NCI-H510A treated with DMSO at 0.1 percent for 48 hours (cell line): Measurements from ENCODE around the gene RILP.
A peak's percentile ranks its signal among the peaks of the same experiment; 100 is the strongest.

ENCODE experiments used
- DNase-seq: peaks from one replicate; lab custom pipeline; 2025; lab: John Stamatoyannopoulos, UW

RILP gene

GRCh38 chr17:1627982-1628855, 21.4 kb downstream of the RILP start, which contains the start of gene SLC43A2:
SLC43A2 (minus strand) TSS chr17:1628834; CDS start chr17:1627874, 960 bp downstream.
- peak; percentile 54 for DNase-seq

GRCh38 chr17:1627182-1627981, 22.3 kb downstream of the RILP start:
- DNase-seq = no peak

- no peak for DNase-seq
Observed at GRCh38 chr17:1626333-1626732, 23.3 kb downstream of the RILP start.

- no peak for DNase-seq
Observed at GRCh38 chr17:1625581-1625980, 24.1 kb downstream of the RILP start.

GRCh38 chr17:1625053-1625452, 24.6 kb downstream of the RILP start:
- DNase-seq = no peak

- no peak for DNase-seq
Observed at GRCh38 chr17:1624650-1625049, 25.0 kb downstream of the RILP start.

GRCh38 chr17:1623057-1623630, 26.5 kb downstream of the RILP start:
- no peak for DNase-seq

GRCh38 chr17:1621273-1621954, 28.3 kb downstream of the RILP start:
- DNase-seq = no peak

- no peak for DNase-seq
Observed at GRCh38 chr17:1620486-1620885, 29.2 kb downstream of the RILP start.

- DNase-seq = no peak
Observed at GRCh38 chr17:1617620-1618174, 32.0 kb downstream of the RILP start.

- DNase-seq = no peak
Observed at GRCh38 chr17:1616101-1616500, 33.6 kb downstream of the RILP start.

GRCh38 chr17:1612400-1612799, 37.3 kb downstream of the RILP start:
- DNase-seq = no peak

- DNase-seq = no peak
Observed at GRCh38 chr17:1611715-1612114, 38.0 kb downstream of the RILP start.

- DNase-seq = no peak
Observed at GRCh38 chr17:1608676-1609075, 41.0 kb downstream of the RILP start.

GRCh38 chr17:1607971-1608320, 41.7 kb downstream of the RILP start:
- DNase-seq = no peak

GRCh38 chr17:1606352-1606985, 43.2 kb downstream of the RILP start:
- DNase-seq = no peak

GRCh38 chr17:1605681-1606351, 43.9 kb downstream of the RILP start:
- DNase-seq = no peak

- DNase-seq = no peak
Observed at GRCh38 chr17:1604831-1605528, 44.7 kb downstream of the RILP start.

GRCh38 chr17:1601571-1601970, 48.1 kb downstream of the RILP start:
- no peak for DNase-seq

GRCh38 chr17:1598399-1599095, 51.1 kb downstream of the RILP start:
- no peak for DNase-seq
